Sigmoid colon (tissue), 4 donors: ENCODE results near the gene DENND1B.

Experiments
- EP300 ChIP-seq, 4 donors: sonication (generic); formaldehyde crosslinking; IDR thresholded peaks; one replicate each; pipeline ENCODE4 v1.6.1; 2017; ENCODE audit warnings: antibody characterized with exemption in 4 of 4
- POLR2A ChIP-seq, 2 donors: fragments of 450-650 bp; IDR thresholded peaks; one replicate each; pipeline ENCODE4 v1.6.1; 2016; ENCODE audit warnings: antibody characterized with exemption in 2 of 2, mild to moderate bottlenecking in 2 of 2, moderate library complexity in 2 of 2
- POLR2AphosphoS5 ChIP-seq, 4 donors: sonication (generic); formaldehyde crosslinking; IDR thresholded peaks; one replicate each; pipeline ENCODE4 v1.6.1; 2017; ENCODE audit warnings: antibody characterized with exemption in 4 of 4
- TF ChIP-seq, protein P1 (sequence below), 4 experiments: fragments of 450-650 bp in 3 of 4; fragments of 200-600 bp in 1 of 4; IDR thresholded peaks; one replicate each; pipeline ENCODE4 v1.5.1; 2016 to 2019; ENCODE audit warnings: antibody characterized with exemption in 4 of 4, mild to moderate bottlenecking in 3 of 4, moderate library complexity in 2 of 4

DNA sequence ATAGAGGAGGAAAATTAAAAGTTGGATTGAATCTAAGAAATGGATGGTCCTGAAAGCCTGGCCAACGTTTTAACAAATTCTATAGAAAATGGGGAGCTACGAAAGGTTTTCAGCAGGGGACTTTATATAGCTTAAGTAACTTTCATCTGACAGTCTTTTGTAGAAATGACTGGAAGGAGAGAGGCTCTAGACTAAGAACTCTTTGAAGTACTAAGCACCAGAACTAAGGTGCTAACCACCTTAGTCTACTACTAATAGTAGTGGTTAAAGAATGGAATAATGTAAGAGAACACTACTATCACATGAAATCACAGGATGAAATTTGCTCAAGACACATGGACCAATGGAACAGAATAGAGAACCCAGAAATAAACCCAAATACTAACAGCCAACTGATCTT is 126.1 kb downstream of the DENND1B start:
- TF ChIP-seq, protein P1, sequence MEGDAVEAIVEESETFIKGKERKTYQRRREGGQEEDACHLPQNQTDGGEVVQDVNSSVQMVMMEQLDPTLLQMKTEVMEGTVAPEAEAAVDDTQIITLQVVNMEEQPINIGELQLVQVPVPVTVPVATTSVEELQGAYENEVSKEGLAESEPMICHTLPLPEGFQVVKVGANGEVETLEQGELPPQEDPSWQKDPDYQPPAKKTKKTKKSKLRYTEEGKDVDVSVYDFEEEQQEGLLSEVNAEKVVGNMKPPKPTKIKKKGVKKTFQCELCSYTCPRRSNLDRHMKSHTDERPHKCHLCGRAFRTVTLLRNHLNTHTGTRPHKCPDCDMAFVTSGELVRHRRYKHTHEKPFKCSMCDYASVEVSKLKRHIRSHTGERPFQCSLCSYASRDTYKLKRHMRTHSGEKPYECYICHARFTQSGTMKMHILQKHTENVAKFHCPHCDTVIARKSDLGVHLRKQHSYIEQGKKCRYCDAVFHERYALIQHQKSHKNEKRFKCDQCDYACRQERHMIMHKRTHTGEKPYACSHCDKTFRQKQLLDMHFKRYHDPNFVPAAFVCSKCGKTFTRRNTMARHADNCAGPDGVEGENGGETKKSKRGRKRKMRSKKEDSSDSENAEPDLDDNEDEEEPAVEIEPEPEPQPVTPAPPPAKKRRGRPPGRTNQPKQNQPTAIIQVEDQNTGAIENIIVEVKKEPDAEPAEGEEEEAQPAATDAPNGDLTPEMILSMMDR (IDR thresholded peaks at IDR 0.05): no peak
- TF ChIP-seq EP300 (IDR thresholded peaks at IDR 0.05) (no peak), POLR2A (IDR thresholded peaks at IDR 0.05) (no peak), POLR2AphosphoS5 (IDR thresholded peaks at IDR 0.05) (no peak)
